22Rv1 (cell line): Measurements from ENCODE around the gene COL6A3.

ENCODE experiments used
- H3K27ac ChIP-seq: fragments of 450-650 bp; 2 replicates; pipeline ENCODE4 v1.5.1; 2017
- ZFX ChIP-seq: fragments of 450-650 bp; IDR thresholded peaks from 2 replicates; pipeline ENCODE4 v1.6.1; 2017; ENCODE audit warnings: antibody characterized with exemption, borderline replicate concordance
- TF ChIP-seq, protein P1 (sequence below): fragments of 450-650 bp; IDR thresholded peaks from 2 replicates; pipeline ENCODE4 v1.5.1; 2017; ENCODE audit warnings: mild to moderate bottlenecking

The COL6A3 gene

GRCh38 chr2:237276716-237277490 is 137.1 kb downstream of the COL6A3 start:
- H3K27ac ChIP-seq: no peak overlapping the region
- TF ChIP-seq, protein P1, sequence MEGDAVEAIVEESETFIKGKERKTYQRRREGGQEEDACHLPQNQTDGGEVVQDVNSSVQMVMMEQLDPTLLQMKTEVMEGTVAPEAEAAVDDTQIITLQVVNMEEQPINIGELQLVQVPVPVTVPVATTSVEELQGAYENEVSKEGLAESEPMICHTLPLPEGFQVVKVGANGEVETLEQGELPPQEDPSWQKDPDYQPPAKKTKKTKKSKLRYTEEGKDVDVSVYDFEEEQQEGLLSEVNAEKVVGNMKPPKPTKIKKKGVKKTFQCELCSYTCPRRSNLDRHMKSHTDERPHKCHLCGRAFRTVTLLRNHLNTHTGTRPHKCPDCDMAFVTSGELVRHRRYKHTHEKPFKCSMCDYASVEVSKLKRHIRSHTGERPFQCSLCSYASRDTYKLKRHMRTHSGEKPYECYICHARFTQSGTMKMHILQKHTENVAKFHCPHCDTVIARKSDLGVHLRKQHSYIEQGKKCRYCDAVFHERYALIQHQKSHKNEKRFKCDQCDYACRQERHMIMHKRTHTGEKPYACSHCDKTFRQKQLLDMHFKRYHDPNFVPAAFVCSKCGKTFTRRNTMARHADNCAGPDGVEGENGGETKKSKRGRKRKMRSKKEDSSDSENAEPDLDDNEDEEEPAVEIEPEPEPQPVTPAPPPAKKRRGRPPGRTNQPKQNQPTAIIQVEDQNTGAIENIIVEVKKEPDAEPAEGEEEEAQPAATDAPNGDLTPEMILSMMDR: no peak
- no peak for TF ChIP-seq ZFX
